GM12892 (cell line): Measurements from ENCODE around the gene TMSB10.

Source experiments
- POLR2A ChIP-seq: IDR thresholded peaks from 2 replicates; pipeline ENCODE4 v1.6.1; 2011; ENCODE audit warnings: low read depth, low read length, control low read depth
- TAF1 ChIP-seq: IDR thresholded peaks from 2 replicates; pipeline ENCODE4 v1.6.1; 2011; ENCODE audit warnings: low read depth, mild to moderate bottlenecking, control low read depth, low read length, borderline replicate concordance

DNA sequence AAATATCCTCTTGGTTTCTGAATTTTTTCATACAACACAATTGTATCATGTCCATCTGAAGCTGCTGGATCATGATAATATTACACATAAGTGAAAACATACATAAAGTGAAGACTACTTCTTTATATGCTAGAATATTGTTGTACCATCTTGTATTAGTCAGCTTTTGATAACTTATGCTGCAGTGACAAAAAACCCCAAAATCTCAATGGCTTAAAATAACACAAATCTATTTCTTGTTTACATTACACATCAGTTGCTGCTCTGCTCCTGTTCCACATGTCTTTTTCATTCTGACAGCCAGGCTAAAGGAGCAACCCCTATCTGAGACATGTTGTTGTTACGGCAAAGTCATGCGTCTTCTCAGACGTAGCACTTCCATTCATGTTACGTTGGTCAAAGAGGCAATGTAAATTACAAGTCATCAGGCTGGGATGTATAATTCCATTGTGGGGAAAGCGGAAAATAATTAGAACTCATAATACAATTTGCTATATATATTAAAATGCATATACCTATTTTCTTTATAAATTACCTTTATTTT is 5.8 kb downstream of the TMSB10 start:
- TF ChIP-seq POLR2A (no peak), TAF1 (no peak)
